ENCODE results near the gene OFD1.
A peak's percentile ranks its signal among the peaks of the same experiment; 100 is the strongest.
"Not testable (repeated sequence)": the region's sequence is repeated elsewhere in the genome, so short reads cannot be mapped to it uniquely, and the experiment has no call there.

OFD1 gene

DNA sequence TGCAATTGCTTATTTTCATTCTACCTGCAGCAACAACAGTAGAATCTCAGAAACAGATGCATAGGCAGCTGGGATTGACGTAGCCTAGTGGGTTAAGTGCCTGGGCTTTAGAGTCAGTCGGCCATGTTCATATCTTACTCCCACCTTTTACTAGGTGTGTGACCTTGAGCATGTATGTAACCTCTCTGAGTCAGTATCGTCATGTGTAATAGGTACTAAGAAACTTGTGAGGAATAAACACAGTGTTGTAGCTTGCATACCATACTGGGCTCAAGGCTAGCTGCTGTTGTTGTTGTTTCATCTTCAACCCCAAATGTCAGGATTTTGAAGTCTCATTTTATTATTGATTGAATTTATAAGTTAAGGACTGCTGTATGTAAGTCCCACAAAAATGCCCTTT lies 31.4 kb upstream of the OFD1 start:
- DNase-seq (ENCODE audit: low read depth in 3 of 3), result no peak

DNA sequence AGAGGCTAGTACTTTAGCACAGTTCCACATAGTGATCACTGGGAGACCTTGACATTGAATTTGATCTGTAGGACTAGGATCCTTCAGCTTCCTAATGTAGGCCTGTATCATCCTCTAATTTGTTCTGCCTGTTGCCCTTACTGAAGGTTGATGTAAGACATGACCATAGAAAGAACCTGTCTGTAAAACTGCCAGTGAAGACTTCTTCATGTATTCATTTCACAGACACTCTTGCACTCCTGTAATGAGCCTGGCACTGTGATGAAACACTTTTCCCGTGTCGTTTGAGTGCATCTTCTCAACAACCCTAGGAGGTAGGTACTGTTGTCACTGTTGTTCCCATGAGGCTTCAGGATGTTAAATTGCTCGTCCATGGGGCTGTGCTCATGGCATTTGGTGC lies 31.0 kb upstream of the OFD1 start:
- DNase-seq (ENCODE audit: low read depth in 3 of 3), result no peak

DNA sequence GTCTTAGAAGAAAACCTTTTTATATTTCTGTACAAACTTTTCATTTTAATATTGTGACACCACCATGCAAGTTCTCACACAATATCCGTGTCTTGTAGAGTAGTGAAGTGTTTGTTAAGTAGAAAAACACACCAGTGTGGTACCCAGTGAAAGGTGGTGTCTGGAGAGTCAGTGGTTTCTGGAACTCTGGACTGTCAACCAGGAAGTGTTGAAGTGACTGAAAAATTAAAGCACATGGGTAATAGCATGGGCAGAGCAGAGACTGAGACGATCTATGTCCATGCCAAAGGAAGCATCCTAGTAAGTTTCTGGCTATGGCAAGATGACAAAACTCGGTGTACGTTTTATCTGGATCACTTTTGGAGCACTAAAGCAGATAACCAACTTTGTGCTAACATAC lies 23.4 kb upstream of the OFD1 start:
- no peak for DNase-seq (ENCODE audit: low read depth in 3 of 3)

DNA sequence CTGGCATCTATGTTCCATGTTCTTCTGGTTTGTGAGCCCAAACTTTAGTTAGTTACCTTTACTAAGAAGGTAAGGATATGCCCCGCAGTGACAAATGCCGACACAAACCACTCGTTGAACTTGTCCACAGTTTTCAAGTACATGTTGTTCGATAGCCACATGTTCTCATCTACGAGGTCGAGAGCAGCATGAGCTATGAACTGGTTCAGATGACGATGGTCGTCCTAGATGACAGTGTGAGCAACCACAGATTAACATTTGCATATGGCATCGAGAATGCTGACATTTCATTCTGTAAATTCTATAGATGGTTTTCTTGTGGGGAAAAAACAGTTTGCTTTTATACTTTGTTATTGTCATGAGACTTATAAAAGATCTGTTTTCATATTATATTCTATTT lies 18.1 kb upstream of the OFD1 start:
- no peak for DNase-seq (ENCODE audit: low read depth in 3 of 3)

DNA sequence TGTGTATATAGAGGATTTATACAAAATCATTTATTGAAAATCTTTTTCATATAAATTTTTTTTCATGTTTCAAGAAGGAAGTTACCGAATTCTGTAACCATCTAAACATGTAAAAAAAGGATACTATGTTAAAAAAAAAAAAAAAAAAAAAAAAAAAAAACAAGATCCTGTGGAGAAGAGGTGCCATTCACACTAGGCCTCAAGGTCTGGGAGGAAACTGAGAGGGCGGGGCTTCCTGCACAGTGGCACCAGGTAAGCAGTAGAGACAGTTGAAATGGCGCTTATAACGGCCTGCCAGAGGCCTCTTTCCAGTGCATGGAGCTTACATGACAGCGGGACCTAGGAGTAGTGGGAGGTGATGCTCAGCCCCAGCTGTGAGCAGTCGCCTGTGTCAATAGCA lies 17.6 kb upstream of the OFD1 start:
- DNase-seq (ENCODE audit: low read depth in 3 of 3), result no peak

DNA sequence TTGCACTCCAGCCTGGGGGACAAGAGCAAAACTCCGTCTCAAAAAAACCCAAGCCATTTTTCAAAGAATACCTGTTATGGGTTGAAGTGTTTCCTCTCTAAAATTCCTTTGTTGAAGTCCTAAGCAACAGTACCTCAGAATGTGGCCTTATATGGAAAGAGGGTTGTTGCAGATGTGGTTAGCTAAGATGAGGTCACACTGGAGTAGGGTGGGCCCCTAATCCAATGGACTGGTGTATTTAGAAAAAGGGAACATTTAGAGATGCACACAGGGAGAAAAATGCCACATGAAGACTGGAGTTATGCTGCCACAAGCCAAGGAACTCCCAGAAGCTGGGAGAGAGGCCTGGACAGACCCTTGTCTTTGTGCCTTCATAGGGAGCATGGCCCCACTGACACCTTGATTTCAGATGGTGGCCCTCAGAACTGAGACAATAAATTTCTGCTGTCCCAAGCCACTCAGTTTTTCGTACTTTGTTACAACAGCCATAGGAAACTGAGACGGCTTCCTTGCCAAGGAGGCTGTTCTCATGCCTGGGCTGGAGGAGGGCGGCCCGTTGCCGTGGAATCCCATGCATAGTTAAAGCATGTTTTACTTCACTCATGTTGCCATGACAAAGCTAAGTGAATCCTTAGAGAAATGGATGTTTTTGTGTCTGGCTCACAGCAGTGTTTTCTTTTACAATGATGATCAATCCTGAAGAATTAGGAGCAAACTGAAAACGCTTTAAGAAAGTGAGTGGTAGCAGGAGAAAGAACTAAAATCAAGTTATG lies 16.7 kb upstream of the OFD1 start:
- DNase-seq (ENCODE audit: low read depth in 3 of 3), result no peak

DNA sequence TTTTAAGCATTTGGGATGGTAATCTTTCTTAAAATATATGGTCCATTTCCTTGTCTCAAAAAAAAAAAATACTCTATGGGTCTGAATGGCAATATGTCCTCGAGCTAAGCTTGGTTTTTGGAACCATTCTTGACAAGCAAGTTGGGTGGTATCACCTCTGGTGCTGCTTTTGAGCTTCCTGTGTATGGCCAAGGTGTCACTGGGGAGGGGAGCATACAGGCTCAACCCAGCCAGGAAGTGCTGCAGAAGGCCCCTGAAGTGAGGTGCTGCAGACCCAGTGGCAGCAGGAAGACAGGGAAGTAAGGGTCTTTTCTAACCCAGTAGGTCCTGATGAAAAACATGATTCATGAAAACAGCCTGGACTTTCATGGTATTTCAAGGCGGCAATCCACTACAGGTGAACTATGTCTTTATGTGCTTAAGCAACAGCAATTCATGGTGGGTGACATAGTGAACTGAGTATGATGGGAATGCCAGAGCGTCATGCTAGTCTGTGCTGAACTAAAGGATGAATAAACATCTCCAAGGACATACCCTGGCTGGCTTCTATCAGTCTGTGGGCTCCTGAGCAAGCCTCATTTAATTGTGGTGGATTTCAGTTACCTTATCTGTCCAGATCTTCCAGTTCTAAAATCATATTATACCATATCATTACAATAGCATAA lies 15.2 kb upstream of the OFD1 start:
- DNase-seq (ENCODE audit: low read depth in 3 of 3), result no peak

DNA sequence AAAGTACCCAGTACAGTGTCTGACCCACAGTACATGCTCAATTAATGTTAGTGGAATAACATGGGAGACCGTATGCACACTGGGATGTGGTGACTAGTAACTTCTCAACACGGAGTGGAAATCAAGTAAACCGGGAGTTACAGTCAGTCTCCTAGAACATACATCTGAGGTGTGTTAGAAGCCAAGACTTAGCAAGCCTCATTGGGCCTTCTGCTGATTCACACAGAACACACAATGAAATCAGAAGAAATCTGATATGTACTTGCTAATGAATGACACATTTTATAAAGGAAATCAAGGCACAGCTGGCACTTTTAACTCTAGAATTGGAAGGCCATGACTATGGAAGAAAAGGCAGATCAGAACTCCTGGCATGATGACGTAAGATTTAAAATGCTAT lies 13.2 kb upstream of the OFD1 start:
- no peak for DNase-seq (ENCODE audit: low read depth in 3 of 3)

DNA sequence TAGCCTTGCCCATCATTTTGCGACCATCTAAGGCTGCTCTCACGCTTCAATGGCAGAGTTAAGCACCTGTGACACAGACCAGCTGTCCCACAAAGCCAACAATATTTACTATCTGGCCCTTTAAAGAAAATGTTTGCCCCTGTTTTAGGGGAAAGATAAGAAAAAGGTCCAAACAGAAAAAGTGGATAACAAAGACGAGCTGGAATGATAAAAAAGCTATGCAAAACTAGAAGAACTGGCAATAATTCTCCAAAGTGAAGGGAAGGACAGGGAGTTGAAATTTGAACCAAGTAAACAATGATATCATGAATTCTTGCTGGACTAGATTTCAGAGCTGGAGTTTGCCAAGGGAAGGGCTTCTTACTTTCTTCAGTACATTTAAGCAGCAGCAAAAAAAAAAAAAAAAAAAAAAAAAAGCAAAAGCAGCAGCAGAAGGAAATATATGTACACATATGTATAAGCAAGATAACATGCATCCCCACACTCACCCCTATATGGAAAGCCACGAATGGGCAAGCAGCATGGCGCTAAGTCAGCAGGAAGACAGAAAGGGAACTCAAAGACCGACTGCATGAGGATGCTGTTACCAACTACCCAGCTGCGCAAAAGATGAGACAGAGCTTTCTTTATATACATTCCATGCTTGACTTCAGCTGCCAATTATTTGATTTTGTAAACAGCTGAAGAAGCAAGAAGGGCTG lies 12.6 kb upstream of the OFD1 start:
- DNase-seq (ENCODE audit: low read depth in 3 of 3), result no peak

DNA sequence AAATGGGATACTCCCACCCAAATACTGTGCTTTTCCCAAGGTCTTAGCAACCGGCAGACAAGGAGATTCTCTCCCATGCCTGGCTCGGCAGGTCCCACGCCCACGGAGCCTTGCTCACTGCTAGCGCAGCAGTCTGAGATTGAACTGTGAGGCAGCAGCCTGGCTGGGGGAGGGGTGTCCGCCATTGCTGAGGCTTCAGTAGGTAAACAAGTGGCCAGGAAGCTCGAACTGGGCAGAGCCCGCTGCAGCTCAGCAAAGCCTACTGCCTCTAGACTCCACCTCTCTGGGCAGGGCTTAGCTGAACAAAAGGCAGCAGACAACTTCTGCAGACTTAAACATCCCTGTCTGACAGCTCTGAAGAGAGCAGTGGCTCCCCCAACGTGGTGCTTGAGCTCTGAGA lies 9.7 kb upstream of the OFD1 start:
- DNase-seq (ENCODE audit: low read depth in 3 of 3), result peak in 1 of 3 experiments; percentile 32

DNA sequence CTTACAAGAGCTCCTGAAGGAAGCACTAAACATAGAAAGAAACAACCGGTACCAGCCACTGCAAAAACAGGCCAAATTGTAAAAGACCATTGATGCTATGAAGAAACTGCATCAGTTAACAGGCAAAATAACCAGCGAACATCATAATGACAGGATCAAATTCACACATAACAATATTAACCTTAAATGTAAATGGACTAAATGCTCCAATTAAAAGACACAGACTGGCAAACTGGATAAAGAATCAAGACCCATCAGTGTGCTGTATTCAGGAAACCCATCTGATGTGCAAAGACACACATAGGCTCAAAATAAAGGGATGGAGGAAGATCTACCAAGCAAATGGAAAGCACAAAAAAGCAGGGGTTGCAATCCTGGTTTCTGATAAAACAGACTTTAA lies 8.0 kb upstream of the OFD1 start:
- not testable (repeated sequence) for DNase-seq (ENCODE audit: low read depth in 3 of 3)

DNA sequence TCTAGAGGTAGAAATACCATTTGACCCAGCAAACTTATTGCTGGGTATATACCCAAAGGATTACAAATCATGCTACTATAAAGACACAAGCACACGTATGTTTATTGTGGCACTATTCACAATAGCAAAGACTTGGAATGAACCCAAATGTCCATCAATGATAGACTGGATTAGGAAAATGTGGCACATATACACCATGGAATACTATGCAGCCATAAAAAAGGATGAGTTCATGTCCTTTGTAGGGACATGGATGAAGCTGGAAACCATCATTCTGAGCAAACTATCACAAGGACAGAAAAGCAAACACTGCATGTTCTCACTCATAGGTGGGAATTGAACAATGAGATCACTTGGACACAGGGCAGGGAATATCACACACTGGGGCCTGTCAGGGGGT lies 4.0 kb upstream of the OFD1 start:
- not testable (repeated sequence) for DNase-seq (ENCODE audit: low read depth in 3 of 3)

DNA sequence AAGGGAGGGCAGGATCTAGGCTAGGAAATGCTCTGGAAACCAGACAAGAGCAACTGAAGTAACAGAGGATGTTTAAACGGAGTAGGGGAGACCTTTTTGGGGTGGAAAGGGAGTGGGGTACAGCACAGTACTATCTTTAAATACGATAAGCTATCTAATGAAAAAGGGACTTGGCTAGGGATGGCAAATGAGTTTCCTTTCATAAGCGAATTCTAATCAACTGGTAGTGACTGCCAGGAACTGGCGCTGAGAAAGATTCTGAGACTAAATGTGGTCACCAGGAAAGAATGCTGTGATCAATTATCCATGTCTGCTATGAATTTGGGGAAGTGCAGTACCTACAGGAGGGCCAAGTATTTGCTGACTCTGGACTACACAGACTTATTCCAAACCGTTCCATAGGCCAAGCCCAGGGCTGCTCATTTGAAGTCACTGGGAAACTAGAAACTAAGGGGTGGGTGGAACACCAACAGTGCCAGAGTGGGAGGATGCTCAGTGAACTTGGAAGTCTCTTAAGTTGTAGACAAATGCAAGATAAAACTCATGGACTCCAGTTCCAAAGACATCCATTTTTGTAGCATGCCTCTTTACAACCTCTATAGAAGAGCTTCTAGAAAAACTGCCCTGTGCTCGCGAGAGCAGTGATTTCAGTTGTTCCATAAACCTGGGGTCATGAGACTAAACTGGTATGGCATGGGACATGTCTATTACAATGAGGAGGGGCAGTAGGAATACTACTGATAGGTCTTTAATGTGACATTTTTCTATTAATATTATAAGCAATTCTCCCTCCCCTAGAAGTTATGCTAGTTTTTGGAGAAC lies 2.1 kb upstream of the OFD1 start:
- DNase-seq (ENCODE audit: low read depth in 3 of 3), result no peak

DNA sequence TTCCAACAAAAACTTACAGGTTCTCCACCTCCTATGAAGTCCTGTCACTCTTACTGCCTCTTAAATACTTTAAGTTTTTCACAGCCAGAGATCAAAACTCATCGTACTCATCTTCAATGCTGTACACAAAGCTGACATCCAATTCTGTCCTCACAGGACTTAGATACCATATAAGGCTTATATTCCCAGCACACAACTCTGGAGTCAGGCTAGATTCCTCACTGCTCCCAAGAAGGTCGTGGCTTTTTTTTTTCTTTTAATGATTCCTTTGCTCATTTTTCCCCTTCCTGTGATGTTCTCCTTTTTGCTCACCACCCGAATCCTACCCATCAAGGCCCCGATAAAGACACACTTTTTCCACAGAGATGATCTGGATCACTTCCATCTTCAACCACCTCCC lies 1.0 kb upstream of the OFD1 start:
- no peak for DNase-seq (ENCODE audit: low read depth in 3 of 3)

DNA sequence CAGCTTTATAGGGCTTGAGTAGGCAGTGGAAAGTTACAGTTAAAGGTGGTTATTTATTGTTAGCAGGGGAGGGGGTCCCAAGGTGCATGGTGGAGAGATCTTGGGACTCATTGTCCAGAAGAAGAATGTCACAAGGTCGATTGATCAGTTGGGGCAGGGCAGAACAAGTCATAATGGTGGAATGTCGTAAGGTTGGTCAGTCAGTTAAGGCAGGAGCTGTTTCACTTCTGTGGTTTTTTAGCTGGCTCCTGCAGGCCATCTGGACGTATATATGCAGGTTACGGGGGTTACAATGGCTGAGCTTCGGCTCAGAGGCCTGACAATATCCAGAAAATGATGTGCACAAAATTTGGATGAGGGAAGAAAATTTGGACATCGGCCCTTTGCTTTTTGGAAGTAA lies 7.1 kb downstream of the OFD1 start:
- DNase-seq (ENCODE audit: low read depth in 3 of 3), result no peak

DNA sequence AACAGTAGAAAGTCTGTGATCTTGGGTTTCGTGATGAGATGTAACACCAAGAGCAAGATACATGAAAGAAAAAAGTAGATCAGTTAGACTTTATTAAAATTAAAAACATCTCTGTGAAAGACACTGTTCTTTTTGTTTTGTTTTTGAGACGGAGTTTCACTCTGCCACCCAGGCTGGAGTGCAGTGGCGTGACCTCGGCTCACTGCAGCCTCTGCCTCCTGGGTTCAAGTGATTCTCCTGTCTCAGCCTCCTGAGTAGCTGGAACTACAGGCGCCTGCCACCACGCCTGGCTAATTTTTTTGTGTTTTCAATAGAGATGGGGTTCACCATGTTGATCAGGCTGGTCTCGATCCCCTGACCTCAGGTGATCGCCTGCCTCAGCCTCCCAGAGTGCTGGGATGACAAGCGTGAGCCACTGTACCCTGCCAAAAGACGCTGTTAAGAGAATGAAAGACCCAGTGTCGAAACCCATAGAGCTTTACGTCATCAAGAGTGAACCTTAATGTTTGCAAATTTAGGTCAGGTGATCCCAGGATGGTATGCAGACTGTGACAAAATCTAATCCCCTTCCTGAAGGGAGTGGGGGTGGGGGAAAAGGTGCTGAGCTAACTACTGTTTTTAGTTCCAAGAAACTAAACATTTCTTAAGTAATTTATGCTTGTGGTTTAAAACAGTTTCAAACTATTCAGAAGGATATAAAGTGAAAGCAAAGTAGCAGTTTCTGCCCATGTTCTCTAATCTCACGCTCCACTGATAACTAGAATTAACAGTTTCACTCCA lies 8.0 kb downstream of the OFD1 start:
- DNase-seq (ENCODE audit: low read depth in 3 of 3), result peak in 2 of 3 experiments; percentile 29 to 30

DNA sequence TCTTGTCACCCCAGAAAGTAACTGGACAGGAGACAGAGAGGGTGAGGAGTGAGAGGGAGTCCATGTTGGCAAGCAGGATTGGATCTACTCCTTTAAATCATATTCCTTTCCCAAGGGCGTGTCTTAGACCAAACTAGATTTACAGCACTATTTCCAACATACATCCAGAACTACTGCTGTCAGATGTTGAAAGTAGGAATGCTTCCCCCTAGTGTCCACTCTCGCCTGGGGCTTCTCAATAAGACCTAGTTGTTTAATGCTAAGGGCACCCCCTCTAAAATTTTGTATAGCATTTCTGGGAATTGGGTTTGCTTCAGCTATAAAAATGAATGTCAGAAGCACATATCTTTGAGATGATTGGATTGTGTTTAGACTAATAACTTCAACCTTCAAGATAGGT lies 13.3 kb downstream of the OFD1 start:
- DNase-seq (ENCODE audit: low read depth in 3 of 3), result no peak

DNA sequence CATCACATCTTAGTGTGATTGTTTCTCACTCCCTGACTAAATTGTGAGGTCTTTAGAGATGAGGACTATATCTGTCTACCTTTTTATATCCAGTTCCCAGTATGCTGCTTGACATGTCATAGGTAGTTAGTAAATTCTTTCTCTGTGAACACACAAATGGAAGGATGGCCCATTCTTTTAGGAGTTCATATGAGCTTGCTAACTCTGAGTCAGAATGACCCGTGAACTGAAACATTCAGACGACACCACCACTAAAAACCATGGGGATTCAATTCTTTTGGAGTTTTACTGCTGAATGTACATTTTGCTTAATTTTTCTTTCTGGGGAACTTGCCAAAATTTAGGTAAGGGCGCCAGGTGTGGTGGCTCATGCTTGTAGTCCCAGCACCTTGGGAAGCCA lies 13.9 kb downstream of the OFD1 start:
- DNase-seq (ENCODE audit: low read depth in 3 of 3), result no peak

DNA sequence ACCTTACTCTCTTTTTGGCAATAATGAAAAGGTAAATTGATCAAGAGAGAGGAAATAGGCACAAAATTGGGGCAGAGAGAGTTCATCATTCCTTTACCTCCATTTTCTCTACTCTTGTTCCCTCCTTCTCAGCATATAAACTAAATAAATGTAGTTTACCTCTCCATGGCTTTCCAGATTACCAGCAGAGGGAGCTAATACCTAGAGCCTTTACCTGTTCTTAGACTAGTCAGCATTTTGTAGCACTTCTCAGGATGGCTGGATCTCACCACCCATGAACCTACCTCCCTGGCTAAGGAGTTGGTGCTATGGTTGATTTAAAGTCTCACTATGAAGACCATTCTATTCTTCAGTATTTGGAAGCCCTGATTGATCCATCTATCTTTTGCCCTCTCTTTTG lies 15.7 kb downstream of the OFD1 start:
- no peak for DNase-seq (ENCODE audit: low read depth in 3 of 3)

DNA sequence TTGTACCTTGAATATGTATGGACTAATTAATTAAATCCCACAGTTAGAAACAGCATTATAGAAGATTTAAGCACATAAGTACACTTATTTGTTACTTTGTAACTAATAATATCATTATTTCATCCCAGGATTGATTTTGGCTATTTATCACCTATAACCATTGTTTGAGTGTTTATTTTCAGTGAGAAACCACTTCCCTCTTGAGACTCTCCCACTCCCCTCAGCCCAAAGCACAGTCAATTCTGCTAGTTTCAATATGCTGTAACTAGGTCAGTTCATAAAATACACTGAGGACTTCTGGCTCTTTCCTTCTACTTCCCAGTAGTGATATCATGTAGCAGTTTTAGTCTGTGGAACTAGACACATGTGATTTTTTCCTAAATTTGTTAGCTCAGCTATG lies 16.3 kb downstream of the OFD1 start:
- DNase-seq (ENCODE audit: low read depth in 3 of 3), result no peak

DNA sequence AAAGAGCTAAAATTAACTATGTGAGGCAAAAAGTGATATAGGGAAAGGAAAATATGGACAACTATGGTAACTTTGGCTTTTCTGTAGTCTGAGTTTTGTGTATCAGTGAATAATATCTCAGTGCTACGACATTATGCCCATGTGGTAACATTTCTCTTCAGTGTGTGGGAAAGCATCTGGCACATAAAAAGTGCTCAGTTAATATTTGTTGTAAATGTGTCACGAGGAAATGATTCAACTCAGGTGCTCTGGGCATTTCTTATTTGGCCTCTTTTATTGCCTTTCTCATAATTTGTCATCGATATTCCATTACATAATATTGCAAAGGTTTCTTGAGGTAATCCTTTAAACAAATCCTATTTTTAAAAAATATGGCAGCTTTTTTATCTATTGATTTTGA lies 17.6 kb downstream of the OFD1 start:
- no peak for DNase-seq (ENCODE audit: low read depth in 3 of 3)

All from stimulated activated CD4-positive, alpha-beta T cell treated with anti-CD3 and anti-CD28 coated beads, TNF-alpha, amount 100 ng/mL, for 24 hours (primary cell).